GM10266 (cell line): Measurements from ENCODE around the gene LRIG1.

Experiments
- DNase-seq: peaks from one replicate; pipeline ENCODE4 v3.0.0; 2012; ENCODE audit errors: extremely low spot score
- CTCF ChIP-seq: IDR thresholded peaks from 2 replicates; pipeline ENCODE4 v1.5.1; 2012; ENCODE audit warnings: mild to moderate bottlenecking, low read depth; ENCODE audit not compliant: control insufficient read depth, insufficient read depth; ENCODE audit errors: missing control alignments

LRIG1 gene

GRCh38 chr3:66497985-66498671 is 2.7 kb downstream of the LRIG1 start:
- DNase-seq: no peak
- TF ChIP-seq CTCF: no peak

- DNase-seq: no peak
- TF ChIP-seq CTCF: no peak
Observed at GRCh38 chr3:66497288-66497984, 3.4 kb downstream of the LRIG1 start.

GRCh38 chr3:66496746-66497145 is 4.1 kb downstream of the LRIG1 start:
- TF ChIP-seq CTCF: no peak
- DNase-seq: no peak

GRCh38 chr3:66496301-66496700 is 4.5 kb downstream of the LRIG1 start:
- DNase-seq: no peak
- TF ChIP-seq CTCF: no peak

GRCh38 chr3:66495668-66496045 is 5.2 kb downstream of the LRIG1 start:
- no peak for TF ChIP-seq CTCF

GRCh38 chr3:66494959-66495667 is 5.7 kb downstream of the LRIG1 start:
- TF ChIP-seq CTCF: no peak
- DNase-seq: no peak

More at GRCh38 chr3:66495668-66496045, 5.2 kb downstream of the LRIG1 start:
- no peak for DNase-seq
